T1000 (cell line): ENCODE data around the gene SYNJ2.

ENCODE experiments used
- DNase-seq: peaks from one replicate; lab custom pipeline; 2025; ENCODE audit warnings: mixed read lengths; lab: John Stamatoyannopoulos, UW

SYNJ2 gene

GRCh38 chr6:158011478-158011920, 29.8 kb downstream of the SYNJ2 start:
- no peak for DNase-seq

- no peak for DNase-seq
Observed at GRCh38 chr6:158011980-158012566, 30.4 kb downstream of the SYNJ2 start.

DNA sequence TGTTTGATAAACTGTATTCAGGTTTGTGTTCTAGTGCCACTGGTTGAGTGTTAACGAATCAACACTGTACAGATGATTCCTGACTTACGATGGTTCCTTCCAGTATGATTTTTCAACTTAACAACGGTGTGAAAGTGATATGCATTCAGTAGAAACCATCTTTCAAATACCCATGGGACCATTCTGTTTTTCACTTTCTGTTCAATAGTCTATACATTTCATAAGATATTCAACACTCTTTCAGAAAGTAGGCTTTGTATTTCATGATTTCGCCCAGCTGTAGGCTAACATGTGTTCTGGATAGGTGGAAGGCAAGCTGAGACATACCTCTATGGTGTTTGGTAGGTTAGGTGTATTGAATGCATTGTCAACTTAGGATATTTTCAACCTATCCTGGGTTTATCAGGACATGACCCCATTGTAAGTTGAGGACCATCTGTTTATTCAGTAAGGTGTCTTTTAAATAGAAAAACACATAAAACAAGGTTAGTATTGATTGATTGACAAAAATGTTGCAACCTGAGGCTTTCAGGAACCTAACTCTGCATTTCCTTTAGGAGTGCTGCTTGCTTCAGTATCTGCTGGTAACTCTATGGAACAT, 32.3 kb downstream of the SYNJ2 start:
- no peak for DNase-seq

DNA sequence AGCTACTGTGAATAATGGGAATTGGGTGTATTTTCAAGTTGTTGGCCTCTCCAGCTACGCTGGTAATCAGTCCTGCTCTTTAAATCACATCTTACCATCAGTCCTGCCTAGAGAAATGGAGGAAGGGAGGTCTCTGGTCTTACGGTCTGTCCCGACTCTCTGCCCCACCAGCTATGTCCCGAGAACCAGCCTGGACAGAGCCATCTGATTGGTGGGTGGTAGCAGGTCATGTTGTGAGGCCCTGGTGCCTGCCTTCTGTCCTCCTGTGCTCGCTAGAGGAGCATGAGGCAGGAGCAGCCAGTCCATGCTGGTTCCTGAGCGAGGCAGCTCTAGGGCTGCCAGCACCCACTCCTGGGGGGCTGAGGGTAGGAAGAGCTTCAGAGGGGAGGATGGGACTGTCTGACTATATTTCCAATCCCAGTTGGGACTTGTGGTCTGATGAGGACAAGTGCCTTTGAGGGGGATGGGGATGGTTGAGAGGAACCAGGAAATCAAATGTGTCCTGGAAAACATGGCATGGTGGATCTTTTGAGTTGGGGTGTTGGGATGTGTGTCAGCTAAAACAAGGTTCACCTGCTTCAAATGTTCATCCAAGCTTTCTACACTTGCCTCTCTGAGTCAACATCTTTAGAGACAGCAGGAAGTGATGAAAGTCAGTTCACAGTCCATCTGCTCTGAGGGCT, 33.0 kb downstream of the SYNJ2 start:
- DNase-seq: no peak

GRCh38 chr6:158015188-158015506, 33.5 kb downstream of the SYNJ2 start:
- DNase-seq: no peak

GRCh38 chr6:158016571-158017383, 35.1 kb downstream of the SYNJ2 start:
- no peak for DNase-seq

- no peak for DNase-seq
Observed at GRCh38 chr6:158017621-158018040, 36.0 kb downstream of the SYNJ2 start.

- DNase-seq: no peak
Observed at GRCh38 chr6:158018041-158018771, 36.5 kb downstream of the SYNJ2 start.

DNA sequence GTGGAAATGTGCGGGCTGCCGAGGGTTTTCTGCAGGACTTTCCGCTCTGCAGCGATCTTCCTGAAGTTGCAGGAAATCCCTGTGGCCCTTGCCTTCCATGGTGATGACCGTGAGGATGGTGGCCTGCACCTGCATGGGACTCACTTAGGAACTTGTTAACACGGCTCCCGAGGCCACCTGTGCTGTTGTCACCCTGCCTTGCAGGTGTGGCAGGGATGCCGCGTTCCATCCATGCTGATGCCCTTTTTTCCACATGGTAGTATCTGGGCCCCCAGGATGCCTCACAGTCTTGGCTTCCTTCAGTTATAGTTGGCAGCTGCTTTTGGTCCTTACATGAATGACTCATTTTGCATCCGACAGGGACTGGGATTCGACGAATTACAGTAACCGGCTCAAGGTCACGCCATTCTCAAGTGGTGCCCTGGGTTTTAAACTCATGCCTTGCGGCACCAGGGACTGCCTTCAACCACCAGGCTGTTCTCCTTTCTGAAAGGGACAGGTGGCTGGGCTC, 37.2 kb downstream of the SYNJ2 start:
- DNase-seq: peak; percentile 18

DNA sequence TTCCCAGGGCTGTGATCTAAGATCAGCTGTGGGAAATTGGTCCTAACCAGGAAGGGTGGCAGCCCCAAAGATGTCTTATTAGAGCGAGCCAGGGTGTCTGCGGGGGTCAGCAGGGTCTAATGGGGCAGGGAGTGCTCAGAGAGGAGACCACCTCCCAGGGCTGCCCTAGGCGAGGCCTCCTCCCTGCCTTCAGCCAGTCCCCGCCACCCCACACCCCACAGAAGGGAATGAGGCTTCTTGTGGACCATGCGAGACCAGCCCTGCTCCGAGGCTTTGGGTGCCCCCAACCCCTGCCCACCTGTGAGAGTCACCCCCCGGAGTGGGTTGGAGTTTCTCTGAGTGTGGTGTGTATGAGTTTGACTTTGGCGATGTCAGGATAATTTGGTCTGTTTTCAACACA, 37.8 kb downstream of the SYNJ2 start:
- no peak for DNase-seq

DNA sequence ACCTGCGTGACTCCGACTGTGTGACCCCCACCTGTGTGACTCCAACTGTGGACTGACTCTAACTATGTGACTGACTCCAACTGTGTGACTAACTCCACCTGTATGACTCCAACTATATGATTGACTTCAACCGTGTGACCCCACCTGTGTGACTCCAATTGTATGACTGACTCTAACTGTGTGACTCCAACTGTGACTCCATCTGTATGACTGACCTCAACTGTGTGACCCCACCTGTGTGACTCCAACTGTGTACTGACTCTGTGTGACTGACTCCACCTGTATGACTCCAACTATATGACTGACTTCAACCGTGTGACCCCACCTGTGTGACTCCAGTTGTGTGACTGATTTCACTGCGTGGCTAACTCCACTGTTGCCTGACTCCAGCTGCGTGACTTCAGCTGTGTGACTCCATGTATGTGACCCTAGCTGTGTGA, 38.6 kb downstream of the SYNJ2 start:
- no peak for DNase-seq

DNA sequence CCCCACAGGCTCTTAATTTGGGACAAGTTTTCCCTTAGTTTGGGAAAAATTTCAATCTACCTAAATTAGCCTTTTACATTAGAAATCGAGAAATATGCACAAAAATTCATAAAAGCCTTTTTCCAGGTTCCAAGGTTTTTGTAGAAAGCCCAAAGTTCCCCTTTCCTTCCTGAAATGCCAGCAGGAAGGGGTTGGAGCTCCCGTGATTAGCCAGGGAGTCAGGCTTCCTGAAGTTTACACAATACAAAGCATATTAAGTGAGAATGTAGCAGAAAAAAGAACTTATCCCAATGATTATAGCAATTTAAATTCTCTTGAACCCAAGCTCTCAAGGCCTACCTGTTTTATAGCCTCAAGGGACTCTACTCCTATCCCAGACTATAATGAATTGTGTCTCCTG, 39.1 kb downstream of the SYNJ2 start:
- no peak for DNase-seq

DNA sequence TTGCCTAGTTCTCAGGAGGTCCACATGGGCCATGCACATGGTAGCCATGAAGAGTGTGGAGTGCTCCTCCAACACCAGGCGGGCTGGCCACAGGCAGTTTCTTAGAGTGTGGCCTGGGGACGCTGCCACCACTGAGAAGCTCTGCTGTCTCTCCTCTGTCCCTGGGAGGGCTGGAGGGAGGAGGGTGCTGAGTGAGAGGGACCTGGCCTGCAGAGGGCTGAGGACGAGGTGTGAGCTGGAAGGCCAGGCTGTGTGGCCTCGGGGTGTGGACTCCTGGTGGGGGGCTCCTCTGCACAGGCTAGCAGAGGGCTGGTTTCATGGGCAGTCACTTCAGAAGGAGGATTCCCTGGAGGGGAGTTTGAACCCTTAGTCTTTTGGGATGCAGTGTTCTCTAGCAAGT, 39.7 kb downstream of the SYNJ2 start:
- DNase-seq: no peak

DNA sequence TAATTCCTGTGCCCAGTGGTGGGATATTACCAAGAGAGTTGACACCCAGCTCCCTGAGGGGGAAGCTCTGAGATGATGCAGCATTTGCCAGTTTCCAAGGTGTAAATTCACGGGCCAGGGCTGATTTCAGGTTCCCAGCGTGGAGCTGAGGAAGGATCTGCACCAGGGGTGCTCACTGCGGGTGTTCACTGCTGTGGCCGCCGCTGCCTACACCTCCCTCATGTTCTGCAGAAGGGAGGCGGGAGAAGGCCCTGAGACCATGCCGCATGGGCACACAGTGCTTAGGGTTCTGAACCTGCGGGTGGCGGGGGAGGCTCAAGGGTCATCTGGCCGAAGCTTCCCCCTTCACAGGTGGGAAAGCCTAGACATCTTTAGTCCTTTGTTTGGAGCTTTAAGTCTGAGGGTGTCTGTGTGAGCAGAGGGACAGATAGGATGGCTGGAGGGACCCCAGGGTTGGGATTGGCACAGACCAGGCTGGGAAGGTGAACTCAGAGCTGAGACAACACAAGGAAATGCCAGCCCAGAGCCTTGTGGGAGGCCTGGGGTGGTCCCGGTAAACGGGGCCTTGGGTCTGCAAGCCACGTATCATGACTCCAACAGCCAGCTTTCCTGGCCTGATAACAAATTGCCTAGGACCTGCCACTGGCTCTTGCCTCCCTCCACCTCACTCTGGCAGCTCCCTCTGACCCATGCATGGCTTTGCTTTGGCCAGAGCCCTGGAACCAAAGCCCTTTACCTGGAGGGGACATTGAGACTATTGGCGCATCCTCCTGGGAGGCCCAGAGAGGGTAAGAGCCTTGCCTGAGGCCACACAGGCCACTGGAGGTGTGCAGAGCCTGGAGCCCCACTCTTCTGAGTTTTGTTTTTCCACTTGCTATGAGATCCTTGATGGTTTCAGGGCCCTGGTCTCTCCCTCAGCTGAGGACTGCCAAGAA, 40.4 kb downstream of the SYNJ2 start:
- no peak for DNase-seq

DNA sequence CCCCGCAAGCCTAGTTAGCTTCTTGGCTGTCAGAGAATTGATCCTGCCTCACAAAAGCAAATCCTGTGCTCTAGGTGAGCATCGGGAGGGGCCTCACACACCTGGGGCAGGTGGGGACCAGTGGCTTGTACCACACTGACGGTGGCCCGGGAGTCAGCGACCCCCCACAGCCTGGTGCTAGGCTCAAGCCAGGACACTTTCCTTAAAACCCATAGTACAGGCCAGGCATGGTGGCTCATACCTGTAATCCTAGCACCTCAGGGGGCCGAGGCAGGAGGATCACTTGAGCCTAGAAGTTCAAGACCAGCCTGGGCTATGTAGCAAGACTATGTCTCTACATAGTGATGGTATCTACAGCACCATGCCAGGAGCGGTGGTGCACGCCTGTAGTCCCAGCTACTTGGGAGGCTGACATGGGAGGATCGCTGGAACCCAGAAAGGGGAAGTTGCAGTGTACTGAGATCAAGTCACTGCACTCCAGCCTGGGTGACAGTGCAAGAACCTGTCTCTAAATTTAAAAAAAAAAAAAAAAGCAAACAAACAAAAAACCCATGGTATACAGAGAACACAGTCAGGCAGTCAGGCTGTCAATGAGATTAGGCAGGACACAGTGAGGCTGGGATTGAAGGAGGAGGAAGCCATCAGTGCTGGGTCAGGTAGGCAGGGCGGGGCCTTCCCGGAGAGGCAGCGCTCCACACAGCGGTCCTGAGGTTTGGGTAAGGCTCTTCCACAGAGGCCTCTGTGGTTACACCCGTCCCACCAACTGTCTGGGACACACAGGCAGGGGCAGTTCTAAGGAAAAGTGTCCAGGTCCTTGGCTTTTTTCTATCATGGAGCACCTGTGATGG, 41.3 kb downstream of the SYNJ2 start:
- no peak for DNase-seq

GRCh38 chr6:158023597-158023939, 41.9 kb downstream of the SYNJ2 start:
- no peak for DNase-seq

DNA sequence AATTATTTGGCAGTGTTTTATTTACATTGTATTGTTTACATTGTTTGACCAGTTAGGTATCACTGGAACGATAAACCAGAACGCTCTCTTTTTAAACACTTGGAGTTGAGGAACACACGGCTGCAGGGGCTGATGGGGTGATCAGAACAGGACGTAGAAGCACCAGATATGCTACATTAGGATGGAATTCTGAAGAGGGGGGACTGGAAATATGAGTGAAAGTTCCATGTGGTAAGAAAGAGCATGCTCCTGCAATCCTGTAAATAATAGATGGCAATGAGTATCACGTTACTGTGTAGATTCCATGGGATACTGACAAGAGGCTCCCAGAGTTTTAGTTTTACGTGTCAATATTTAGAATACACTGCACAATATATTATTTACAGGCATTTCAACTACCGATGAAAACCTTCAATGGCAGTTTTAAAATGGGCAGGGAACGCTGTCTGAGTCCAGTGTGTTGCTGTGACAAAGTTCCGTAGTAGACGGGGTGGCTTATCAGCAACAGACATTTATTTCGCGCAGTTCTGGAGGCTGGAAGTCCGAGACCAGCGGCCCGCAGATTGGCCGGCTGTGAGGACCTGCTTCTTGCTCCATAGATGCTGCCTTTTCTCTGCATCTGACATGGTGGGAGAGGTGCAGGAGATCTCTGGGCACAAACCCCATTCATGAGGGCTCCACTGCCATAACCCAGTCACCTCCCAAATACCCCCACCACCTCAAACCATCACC, 43.1 kb downstream of the SYNJ2 start:
- DNase-seq: no peak

DNA sequence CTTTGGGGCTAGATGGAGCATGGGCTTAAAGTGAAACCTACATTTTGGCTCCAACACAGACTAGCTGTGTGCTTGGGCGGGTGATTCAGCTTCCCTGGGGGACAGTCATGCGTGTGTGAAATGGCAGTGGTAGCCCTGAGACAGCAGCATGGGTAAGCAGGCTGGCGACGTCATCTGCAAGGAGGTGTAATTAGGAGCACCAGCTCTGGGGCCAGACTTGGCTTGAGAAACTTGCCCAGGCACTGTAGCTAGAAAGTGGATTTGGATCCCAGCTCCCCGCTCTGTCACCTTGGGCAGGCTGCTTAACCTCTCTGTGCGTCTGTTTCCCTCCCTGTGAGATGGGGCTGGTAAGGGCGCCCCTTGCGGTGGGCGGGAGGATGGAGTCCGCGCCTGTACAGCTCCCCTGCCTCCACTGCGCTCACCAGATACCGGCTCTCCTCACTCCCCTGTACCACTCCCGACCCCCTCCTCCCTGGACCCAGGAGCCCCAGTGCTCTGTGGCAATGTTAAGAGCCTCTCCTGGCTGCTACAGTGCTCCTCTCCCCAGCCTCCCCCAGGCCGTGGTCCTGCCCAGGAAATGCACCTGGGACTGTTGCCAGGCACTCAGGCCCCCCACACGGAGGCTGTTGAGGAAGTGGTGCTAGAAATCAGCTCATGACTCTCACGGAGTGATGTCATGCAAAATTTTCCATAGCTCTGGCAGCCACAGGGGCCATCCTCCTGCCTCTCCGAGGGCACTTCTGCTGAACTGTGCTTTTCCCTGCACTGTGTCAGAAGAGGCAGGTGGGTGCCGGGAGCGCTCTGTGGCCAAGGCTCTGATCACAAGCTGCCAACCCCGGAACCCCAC, 44.6 kb downstream of the SYNJ2 start:
- DNase-seq: peak; percentile 89
